ENCODE data around the gene PROSER2.

The PROSER2 gene

GRCh38 chr10:11794566-11794965, 28.6 kb upstream of the PROSER2 start:
- no peaks in the 10 kb centered on the region for H3K79me2 ChIP-seq (ENCODE audit: low read length)
- H2AFZ ChIP-seq (ENCODE audit: low read depth, low read length) = no peak overlapping the region
- no peaks in the 10 kb centered on the region for H3K9me3 ChIP-seq (ENCODE audit: insufficient read depth, low read length)
- no peak overlapping the region for H3K27ac ChIP-seq (ENCODE audit: low read length)
- H3K4me2 ChIP-seq (ENCODE audit: low read length) = no peak overlapping the region
- H4K20me1 ChIP-seq (ENCODE audit: insufficient read depth, low read length) = no peaks in the 10 kb centered on the region
- no peak overlapping the region for H3K9ac ChIP-seq (ENCODE audit: low read length)
- H3K36me3 ChIP-seq (replicated peaks; ENCODE audit: low read depth, low read length) = no peaks in the 10 kb centered on the region
- H3K27me3 ChIP-seq (ENCODE audit: low read depth, low read length) = peaks cover 4% of the 10 kb centered on the region; the same call in 1 of the 2 replicates
- H3K4me1 ChIP-seq (ENCODE audit: low read length) = no peaks in the 10 kb centered on the region
- H3K4me3 ChIP-seq (ENCODE audit: low read length) = no peak overlapping the region
- TF ChIP-seq CTCF (IDR thresholded peaks at IDR 0.05; ENCODE audit: low read depth, low read length) (no peak), EZH2phosphoT487 (IDR thresholded peaks at IDR 0.05; ENCODE audit: low read depth) (no peak)

- TF ChIP-seq CTCF (IDR thresholded peaks at IDR 0.05; ENCODE audit: low read depth, low read length) = no peak
- no peak overlapping the region for H2AFZ ChIP-seq (ENCODE audit: low read depth, low read length)
- no peak overlapping the region for H3K27ac ChIP-seq (ENCODE audit: low read length)
- no peaks in the 10 kb centered on the region for H3K4me1 ChIP-seq (ENCODE audit: low read length)
- no peak overlapping the region for H3K9ac ChIP-seq (ENCODE audit: low read length)
- no peaks in the 10 kb centered on the region for H3K36me3 ChIP-seq (replicated peaks; ENCODE audit: low read depth, low read length)
- H3K27me3 ChIP-seq (ENCODE audit: low read depth, low read length) = no peaks in the 10 kb centered on the region
- H3K9me3 ChIP-seq (ENCODE audit: insufficient read depth, low read length) = no peaks in the 10 kb centered on the region
- H3K4me3 ChIP-seq (ENCODE audit: low read length) = no peak overlapping the region
- no peaks in the 10 kb centered on the region for H3K79me2 ChIP-seq (ENCODE audit: low read length)
- H4K20me1 ChIP-seq (ENCODE audit: insufficient read depth, low read length) = no peaks in the 10 kb centered on the region
- no peak overlapping the region for H3K4me2 ChIP-seq (ENCODE audit: low read length)
These were observed 27.8 kb upstream of the PROSER2 start for GRCh38 chr10:11795101-11795920.

GRCh38 chr10:11796474-11796873, 26.7 kb upstream of the PROSER2 start:
- Histone ChIP-seq H3K27ac (ENCODE audit: low read length) (no peak overlapping the region), H2AFZ (ENCODE audit: low read depth, low read length) (no peak overlapping the region), H3K36me3 (replicated peaks; ENCODE audit: low read depth, low read length) (no peaks in the 10 kb centered on the region), H3K4me1 (ENCODE audit: low read length) (no peaks in the 10 kb centered on the region), H3K9ac (ENCODE audit: low read length) (no peak overlapping the region), H3K9me3 (ENCODE audit: insufficient read depth, low read length) (no peaks in the 10 kb centered on the region), H4K20me1 (ENCODE audit: insufficient read depth, low read length) (no peaks in the 10 kb centered on the region), H3K4me2 (ENCODE audit: low read length) (no peak overlapping the region), H3K4me3 (ENCODE audit: low read length) (no peak overlapping the region), H3K27me3 (ENCODE audit: low read depth, low read length) (no peaks in the 10 kb centered on the region), H3K79me2 (ENCODE audit: low read length) (no peaks in the 10 kb centered on the region)
- no peak for TF ChIP-seq EZH2phosphoT487 (IDR thresholded peaks at IDR 0.05; ENCODE audit: low read depth)
- no peak for TF ChIP-seq CTCF (IDR thresholded peaks at IDR 0.05; ENCODE audit: low read depth, low read length)

GRCh38 chr10:11797281-11797680, 25.9 kb upstream of the PROSER2 start:
- no peak overlapping the region for H3K27ac ChIP-seq (ENCODE audit: low read length)
- H4K20me1 ChIP-seq (ENCODE audit: insufficient read depth, low read length) = no peaks in the 10 kb centered on the region
- H3K4me1 ChIP-seq (ENCODE audit: low read length) = no peaks in the 10 kb centered on the region
- TF ChIP-seq EZH2phosphoT487 (IDR thresholded peaks at IDR 0.05; ENCODE audit: low read depth) (no peak), CTCF (IDR thresholded peaks at IDR 0.05; ENCODE audit: low read depth, low read length) (no peak)
- no peak overlapping the region for H3K4me2 ChIP-seq (ENCODE audit: low read length)
- no peaks in the 10 kb centered on the region for H3K79me2 ChIP-seq (ENCODE audit: low read length)
- H3K36me3 ChIP-seq (replicated peaks; ENCODE audit: low read depth, low read length) = no peaks in the 10 kb centered on the region
- H3K9ac ChIP-seq (ENCODE audit: low read length) = no peak overlapping the region
- H3K27me3 ChIP-seq (ENCODE audit: low read depth, low read length) = no peaks in the 10 kb centered on the region
- H2AFZ ChIP-seq (ENCODE audit: low read depth, low read length) = no peak overlapping the region
- no peak overlapping the region for H3K4me3 ChIP-seq (ENCODE audit: low read length)
- no peaks in the 10 kb centered on the region for H3K9me3 ChIP-seq (ENCODE audit: insufficient read depth, low read length)

All from OCI-LY3 (cell line).